ENCODE data around the gene DCAF17.

The DCAF17 gene

GRCh38 chr2:171399292-171399691, 34.7 kb upstream of the DCAF17 start:
- Histone ChIP-seq H3K36me3 (ENCODE audit: control insufficient read depth, insufficient read depth, low read length) (no peaks in the 10 kb centered on the region), H3K4me3 (ENCODE audit: insufficient read depth, low read depth, low read length, poor library complexity, severe bottlenecking) (no peak overlapping the region), H3K9me3 (ENCODE audit: control insufficient read depth, low read length) (no peaks in the 10 kb centered on the region), H3K27ac (ENCODE audit: insufficient read depth, low read length, poor library complexity, severe bottlenecking) (no peak overlapping the region), H3K4me1 (ENCODE audit: control insufficient read depth, insufficient read depth, low read length, poor library complexity, severe bottlenecking) (no peaks in the 10 kb centered on the region), H3K27me3 (replicated peaks; ENCODE audit: control insufficient read depth, insufficient read depth, low read length, poor library complexity, severe bottlenecking) (no peaks in the 10 kb centered on the region)
- DNase-seq: no peak

DNA sequence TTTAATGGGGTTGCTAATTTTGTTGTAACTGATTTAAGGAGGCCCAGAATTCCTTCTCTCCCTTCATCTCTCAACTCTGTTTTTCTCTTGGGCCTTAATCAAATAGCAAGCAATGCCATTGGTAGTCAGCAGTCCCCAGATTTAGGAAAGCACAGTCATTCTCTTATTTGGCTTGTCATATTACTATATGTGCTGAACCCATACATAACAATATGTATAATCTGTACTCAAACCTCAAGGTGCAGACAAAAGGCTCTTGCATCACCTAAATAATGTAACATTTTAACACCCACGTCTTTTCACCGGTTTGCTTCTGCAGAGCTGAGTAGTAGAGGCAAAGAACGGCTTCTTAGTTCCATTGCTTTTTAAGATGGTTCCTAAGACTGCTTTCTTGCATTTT, 33.6 kb upstream of the DCAF17 start:
- Histone ChIP-seq H3K27ac (ENCODE audit: insufficient read depth, low read length, poor library complexity, severe bottlenecking) (no peak overlapping the region), H3K9me3 (ENCODE audit: control insufficient read depth, low read length) (no peaks in the 10 kb centered on the region), H3K4me1 (ENCODE audit: control insufficient read depth, insufficient read depth, low read length, poor library complexity, severe bottlenecking) (no peaks in the 10 kb centered on the region), H3K4me3 (ENCODE audit: insufficient read depth, low read depth, low read length, poor library complexity, severe bottlenecking) (no peak overlapping the region), H3K36me3 (ENCODE audit: control insufficient read depth, insufficient read depth, low read length) (no peaks in the 10 kb centered on the region), H3K27me3 (replicated peaks; ENCODE audit: control insufficient read depth, insufficient read depth, low read length, poor library complexity, severe bottlenecking) (no peaks in the 10 kb centered on the region)
- DNase-seq: no peak

DNA sequence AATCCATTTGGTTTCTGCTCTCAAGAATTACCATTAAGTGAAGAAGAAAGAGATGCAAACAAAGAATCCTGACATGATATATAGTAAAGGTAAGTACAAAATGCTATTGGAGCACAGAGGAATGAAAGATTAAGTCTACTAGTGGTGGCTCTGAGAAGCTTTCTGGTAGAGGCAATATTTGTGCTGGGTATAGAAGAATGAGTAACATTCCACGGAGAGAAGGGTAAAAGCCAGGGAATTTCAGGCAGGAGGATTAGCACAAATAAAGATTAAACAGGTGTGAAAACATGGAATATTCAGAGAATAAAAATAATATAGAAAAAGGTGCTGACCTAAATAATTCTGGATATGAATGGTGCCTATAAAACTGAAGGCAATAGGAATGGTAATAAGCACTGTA, 32.1 kb upstream of the DCAF17 start:
- H3K36me3 ChIP-seq (ENCODE audit: control insufficient read depth, insufficient read depth, low read length): no peaks in the 10 kb centered on the region
- no peak overlapping the region for H3K27ac ChIP-seq (ENCODE audit: insufficient read depth, low read length, poor library complexity, severe bottlenecking)
- H3K4me1 ChIP-seq (ENCODE audit: control insufficient read depth, insufficient read depth, low read length, poor library complexity, severe bottlenecking): no peaks in the 10 kb centered on the region
- no peaks in the 10 kb centered on the region for H3K9me3 ChIP-seq (ENCODE audit: control insufficient read depth, low read length)
- no peaks in the 10 kb centered on the region for H3K27me3 ChIP-seq (replicated peaks; ENCODE audit: control insufficient read depth, insufficient read depth, low read length, poor library complexity, severe bottlenecking)
- no peak overlapping the region for H3K4me3 ChIP-seq (ENCODE audit: insufficient read depth, low read depth, low read length, poor library complexity, severe bottlenecking)
- no peak for DNase-seq

DNA sequence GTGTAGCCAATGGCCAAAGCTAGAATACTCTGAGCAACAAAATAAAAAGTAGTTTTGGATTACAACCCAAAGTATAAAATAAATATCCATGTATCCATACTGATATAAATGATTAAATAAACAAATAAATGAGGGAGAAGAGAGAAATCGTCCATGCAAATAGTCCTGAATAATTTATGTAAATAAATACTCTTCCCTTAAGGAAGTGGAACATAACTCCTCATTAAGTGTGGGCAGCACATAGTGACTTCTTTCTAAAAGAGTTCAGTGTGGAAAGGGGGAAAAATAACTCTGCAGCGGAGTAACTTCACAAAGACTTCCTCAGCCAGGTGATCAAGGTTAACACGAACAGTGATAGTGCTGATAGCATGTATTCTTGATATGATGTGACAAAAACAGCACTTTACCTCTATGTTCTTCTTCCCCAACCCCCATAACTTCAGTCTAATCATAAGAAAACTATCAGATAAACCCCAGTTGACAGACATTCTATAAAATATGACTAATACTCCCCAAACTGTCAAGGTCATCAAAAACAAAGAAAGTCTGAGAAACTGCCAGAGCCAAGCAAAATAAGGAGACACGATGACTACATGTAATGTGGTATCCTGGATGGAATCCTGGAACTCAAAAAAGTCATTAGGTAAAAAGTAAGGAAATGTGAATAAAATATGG, 31.0 kb upstream of the DCAF17 start:
- no peaks in the 10 kb centered on the region for H3K9me3 ChIP-seq (ENCODE audit: control insufficient read depth, low read length)
- H3K4me1 ChIP-seq (ENCODE audit: control insufficient read depth, insufficient read depth, low read length, poor library complexity, severe bottlenecking): no peaks in the 10 kb centered on the region
- H3K27ac ChIP-seq (ENCODE audit: insufficient read depth, low read length, poor library complexity, severe bottlenecking): no peak overlapping the region
- H3K4me3 ChIP-seq (ENCODE audit: insufficient read depth, low read depth, low read length, poor library complexity, severe bottlenecking): no peak overlapping the region
- no peak for DNase-seq
- H3K27me3 ChIP-seq (replicated peaks; ENCODE audit: control insufficient read depth, insufficient read depth, low read length, poor library complexity, severe bottlenecking): no peaks in the 10 kb centered on the region
- H3K36me3 ChIP-seq (ENCODE audit: control insufficient read depth, insufficient read depth, low read length): no peaks in the 10 kb centered on the region

DNA sequence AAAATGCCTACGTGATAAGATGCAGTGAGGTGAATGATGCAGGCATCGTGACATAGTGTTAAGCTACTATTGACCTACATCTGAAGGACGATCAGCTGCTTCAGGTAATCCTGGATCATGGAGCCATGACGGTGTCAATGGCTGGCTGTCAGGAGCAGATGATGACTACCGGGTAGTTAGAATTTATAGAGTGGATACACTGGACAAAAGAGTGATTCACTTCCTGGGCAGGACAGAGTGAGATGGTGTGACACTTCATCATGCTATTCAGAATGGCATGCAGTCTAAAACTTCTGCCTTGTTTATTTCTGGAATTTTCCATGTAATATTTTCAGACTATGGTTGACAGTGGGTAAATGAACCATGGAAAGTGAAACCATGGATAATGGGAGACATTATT, 29.8 kb upstream of the DCAF17 start:
- no peaks in the 10 kb centered on the region for H3K36me3 ChIP-seq (ENCODE audit: control insufficient read depth, insufficient read depth, low read length)
- H3K27ac ChIP-seq (ENCODE audit: insufficient read depth, low read length, poor library complexity, severe bottlenecking): no peak overlapping the region
- no peak for DNase-seq
- H3K4me1 ChIP-seq (ENCODE audit: control insufficient read depth, insufficient read depth, low read length, poor library complexity, severe bottlenecking): no peaks in the 10 kb centered on the region
- H3K9me3 ChIP-seq (ENCODE audit: control insufficient read depth, low read length): no peaks in the 10 kb centered on the region
- H3K27me3 ChIP-seq (replicated peaks; ENCODE audit: control insufficient read depth, insufficient read depth, low read length, poor library complexity, severe bottlenecking): no peaks in the 10 kb centered on the region
- no peak overlapping the region for H3K4me3 ChIP-seq (ENCODE audit: insufficient read depth, low read depth, low read length, poor library complexity, severe bottlenecking)

GRCh38 chr2:171404719-171405118, 29.3 kb upstream of the DCAF17 start:
- no peaks in the 10 kb centered on the region for H3K4me1 ChIP-seq (ENCODE audit: control insufficient read depth, insufficient read depth, low read length, poor library complexity, severe bottlenecking)
- no peaks in the 10 kb centered on the region for H3K36me3 ChIP-seq (ENCODE audit: control insufficient read depth, insufficient read depth, low read length)
- DNase-seq: no peak
- H3K9me3 ChIP-seq (ENCODE audit: control insufficient read depth, low read length): no peaks in the 10 kb centered on the region
- H3K27ac ChIP-seq (ENCODE audit: insufficient read depth, low read length, poor library complexity, severe bottlenecking): no peak overlapping the region
- no peak overlapping the region for H3K4me3 ChIP-seq (ENCODE audit: insufficient read depth, low read depth, low read length, poor library complexity, severe bottlenecking)
- no peaks in the 10 kb centered on the region for H3K27me3 ChIP-seq (replicated peaks; ENCODE audit: control insufficient read depth, insufficient read depth, low read length, poor library complexity, severe bottlenecking)

DNA sequence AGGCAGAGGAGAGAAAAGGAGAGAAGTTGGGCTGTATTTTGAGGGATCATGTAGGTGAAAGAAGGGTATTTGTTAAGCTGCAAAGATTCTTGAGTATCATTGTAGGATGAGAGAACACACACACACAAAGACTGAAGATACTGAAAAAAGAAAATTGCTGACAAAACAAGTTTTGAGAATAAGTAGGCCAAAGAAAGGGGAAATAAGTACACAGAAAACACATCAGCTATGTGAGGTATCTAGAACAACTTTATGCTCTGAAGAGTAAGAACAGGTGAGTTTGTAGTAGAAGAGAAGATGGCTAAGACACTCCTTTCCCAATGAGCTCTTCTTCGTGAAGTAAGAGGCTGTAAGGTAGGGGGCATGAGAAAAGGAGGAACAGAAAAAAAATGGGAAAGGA, 28.5 kb upstream of the DCAF17 start:
- H3K27me3 ChIP-seq (replicated peaks; ENCODE audit: control insufficient read depth, insufficient read depth, low read length, poor library complexity, severe bottlenecking): no peaks in the 10 kb centered on the region
- H3K4me1 ChIP-seq (ENCODE audit: control insufficient read depth, insufficient read depth, low read length, poor library complexity, severe bottlenecking): no peaks in the 10 kb centered on the region
- H3K9me3 ChIP-seq (ENCODE audit: control insufficient read depth, low read length): no peaks in the 10 kb centered on the region
- H3K27ac ChIP-seq (ENCODE audit: insufficient read depth, low read length, poor library complexity, severe bottlenecking): no peak overlapping the region
- H3K36me3 ChIP-seq (ENCODE audit: control insufficient read depth, insufficient read depth, low read length): no peaks in the 10 kb centered on the region
- no peak overlapping the region for H3K4me3 ChIP-seq (ENCODE audit: insufficient read depth, low read depth, low read length, poor library complexity, severe bottlenecking)
- no peak for DNase-seq

- no peaks in the 10 kb centered on the region for H3K4me1 ChIP-seq (ENCODE audit: control insufficient read depth, insufficient read depth, low read length, poor library complexity, severe bottlenecking)
- no peaks in the 10 kb centered on the region for H3K36me3 ChIP-seq (ENCODE audit: control insufficient read depth, insufficient read depth, low read length)
- no peak overlapping the region for H3K4me3 ChIP-seq (ENCODE audit: insufficient read depth, low read depth, low read length, poor library complexity, severe bottlenecking)
- no peak overlapping the region for H3K27ac ChIP-seq (ENCODE audit: insufficient read depth, low read length, poor library complexity, severe bottlenecking)
- H3K27me3 ChIP-seq (replicated peaks; ENCODE audit: control insufficient read depth, insufficient read depth, low read length, poor library complexity, severe bottlenecking): no peaks in the 10 kb centered on the region
- no peak for DNase-seq
- H3K9me3 ChIP-seq (ENCODE audit: control insufficient read depth, low read length): no peaks in the 10 kb centered on the region
Observed at GRCh38 chr2:171406044-171406443, 28.0 kb upstream of the DCAF17 start.

GRCh38 chr2:171407030-171407675, 26.9 kb upstream of the DCAF17 start:
- H3K27me3 ChIP-seq (replicated peaks; ENCODE audit: control insufficient read depth, insufficient read depth, low read length, poor library complexity, severe bottlenecking): no peaks in the 10 kb centered on the region
- no peak for DNase-seq

DNA sequence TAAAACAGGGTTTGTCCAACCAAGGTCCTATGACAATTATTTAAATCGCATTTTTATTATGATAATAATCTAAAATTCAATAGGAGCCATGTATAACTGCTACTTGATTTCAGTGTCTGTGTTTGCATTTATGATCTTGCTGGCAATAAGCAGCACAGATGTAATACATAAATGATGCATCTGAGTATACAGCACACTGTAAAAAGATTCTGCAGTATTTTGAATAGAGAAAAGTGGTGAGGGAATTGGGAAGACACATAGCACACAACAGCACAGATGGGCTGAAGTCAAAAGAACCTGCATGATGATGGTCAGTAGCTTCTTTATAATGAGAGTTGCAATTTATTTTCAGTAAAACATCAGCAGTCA, 26.4 kb upstream of the DCAF17 start:
- DNase-seq: no peak
- Histone ChIP-seq H3K36me3 (ENCODE audit: control insufficient read depth, insufficient read depth, low read length) (no peaks in the 10 kb centered on the region), H3K4me1 (ENCODE audit: control insufficient read depth, insufficient read depth, low read length, poor library complexity, severe bottlenecking) (no peaks in the 10 kb centered on the region), H3K27ac (ENCODE audit: insufficient read depth, low read length, poor library complexity, severe bottlenecking) (no peak overlapping the region), H3K27me3 (replicated peaks; ENCODE audit: control insufficient read depth, insufficient read depth, low read length, poor library complexity, severe bottlenecking) (no peaks in the 10 kb centered on the region), H3K9me3 (ENCODE audit: control insufficient read depth, low read length) (no peaks in the 10 kb centered on the region), H3K4me3 (ENCODE audit: insufficient read depth, low read depth, low read length, poor library complexity, severe bottlenecking) (no peak overlapping the region)

More at GRCh38 chr2:171407030-171407675, 26.9 kb upstream of the DCAF17 start:
- Histone ChIP-seq H3K4me3 (ENCODE audit: insufficient read depth, low read depth, low read length, poor library complexity, severe bottlenecking) (no peak overlapping the region), H3K9me3 (ENCODE audit: control insufficient read depth, low read length) (no peaks in the 10 kb centered on the region), H3K27ac (ENCODE audit: insufficient read depth, low read length, poor library complexity, severe bottlenecking) (no peak overlapping the region), H3K4me1 (ENCODE audit: control insufficient read depth, insufficient read depth, low read length, poor library complexity, severe bottlenecking) (no peaks in the 10 kb centered on the region), H3K36me3 (ENCODE audit: control insufficient read depth, insufficient read depth, low read length) (no peaks in the 10 kb centered on the region)

Data from effector memory CD4-positive, alpha-beta T cell (primary cell).